ENCODE data around the gene CRIP3. TPM values are rescaled to one million over a fixed set of nuclear protein-coding genes. Genes with fewer than 3 reads are reported as not detected.
"Not testable (repeated sequence)": the region's sequence is repeated elsewhere in the genome, so short reads cannot be mapped to it uniquely, and the experiment has no call there.

Gene CRIP3
- total and polyA plus RNA-seq, 2 donors (not counting 3 experiments of a cell fraction or from before 2014, with no cell fraction given), result not detected

- peak; percentile 24 for DNase-seq (ENCODE audit: low read depth, low spot score)
- H3K4me3 ChIP-seq (replicated peaks in 1 of 3; ENCODE audit: insufficient read depth in 1 of 3, low read depth in 1 of 3, low read length in 3 of 3), result no peak overlapping the region
- peaks cover 8 to 15% of the 10 kb centered on the region in 2 experiments for H3K36me3 ChIP-seq (ENCODE audit: control insufficient read depth in 2 of 2, extremely low read depth in 1 of 2, insufficient read depth in 2 of 2, low read length in 2 of 2)
- no peaks in the 10 kb centered on the region for H3K9me1 ChIP-seq (replicated peaks; ENCODE audit: control insufficient read depth, extremely low read depth, insufficient read depth, low read length)
- peaks cover 7% of the 10 kb centered on the region for H3K4me1 ChIP-seq (ENCODE audit: control insufficient read depth, extremely low read depth, insufficient read depth, low read length)
- ChIA-PET POLR2A (no interaction called here), CTCF (interaction anchor here (0.6 to 2.8 kb wide), 6 partner anchors 11 to 151 kb away, joined by 4 to 10 read pairs (median 6); partner anchors contain the start of genes DNPH1 and ZNF318)
- dilution Hi-C loops (cut with MboI; ENCODE audit: extremely low pct_ligation_motif_present, low sequenced_read_pairs) (no loop called here), intact Hi-C loops (cut with micrococcal nuclease) (no loop called here)
- no peaks in the 10 kb centered on the region for H3K27me3 ChIP-seq (ENCODE audit: control insufficient read depth in 2 of 2, insufficient read depth in 2 of 2, low read length in 2 of 2)
- no peak for FAIRE-seq
- TF ChIP-seq CTCF (IDR thresholded peaks at IDR 0.05; ENCODE audit: extremely low read depth in 1 of 2, insufficient read depth in 1 of 2, low read depth in 1 of 2, low read length in 2 of 2) (peak in 1 of 2 donors; percentile 23), MAX (IDR thresholded peaks at IDR 0.05; ENCODE audit: insufficient read depth, insufficient read length) (no peak)
- no peaks in the 10 kb centered on the region for H3K9me3 ChIP-seq (replicated peaks; ENCODE audit: control insufficient read depth, insufficient read depth, low read length)
- no TSS peak for BruUV-seq (replicated peaks)
- no peaks in the 10 kb centered on the region for H3K79me2 ChIP-seq (ENCODE audit: control insufficient read depth, insufficient read depth, low read length)
- H2AFZ ChIP-seq (ENCODE audit: low read depth, low read length), result no peak overlapping the region
- H4K20me1 ChIP-seq (replicated peaks; ENCODE audit: control insufficient read depth, extremely low read depth, insufficient read depth, low read length), result no peaks in the 10 kb centered on the region
- H3K27ac ChIP-seq (ENCODE audit: insufficient read depth, low read depth, low read length), result no peak overlapping the region
- no peak overlapping the region for H3K9ac ChIP-seq (replicated peaks; ENCODE audit: extremely low read depth, insufficient read depth, low read length)
- H3K4me2 ChIP-seq (ENCODE audit: insufficient read depth, low read length), result peak overlapping the region; percentile 14
Measured at GRCh38 chr6:43355862-43356590, 47.4 kb upstream of the CRIP3 start.

- FAIRE-seq; H3K27me3 ChIP-seq (ENCODE audit: control insufficient read depth in 2 of 2, insufficient read depth in 2 of 2, low read length in 2 of 2); H3K4me3 ChIP-seq (replicated peaks in 1 of 3; ENCODE audit: insufficient read depth in 1 of 3, low read depth in 1 of 3, low read length in 3 of 3); DNase-seq (ENCODE audit: low read depth, low spot score); BruUV-seq (replicated peaks); H3K4me1 ChIP-seq (ENCODE audit: control insufficient read depth, extremely low read depth, insufficient read depth, low read length); H3K9ac ChIP-seq (replicated peaks; ENCODE audit: extremely low read depth, insufficient read depth, low read length); H3K4me2 ChIP-seq (ENCODE audit: insufficient read depth, low read length); intact Hi-C loops (cut with micrococcal nuclease); H3K9me1 ChIP-seq (replicated peaks; ENCODE audit: control insufficient read depth, extremely low read depth, insufficient read depth, low read length); dilution Hi-C loops (cut with MboI; ENCODE audit: extremely low pct_ligation_motif_present, low sequenced_read_pairs); H4K20me1 ChIP-seq (replicated peaks; ENCODE audit: control insufficient read depth, extremely low read depth, insufficient read depth, low read length); H3K79me2 ChIP-seq (ENCODE audit: control insufficient read depth, insufficient read depth, low read length); CTCF ChIA-PET; H2AFZ ChIP-seq (ENCODE audit: low read depth, low read length); H3K9me3 ChIP-seq (replicated peaks; ENCODE audit: control insufficient read depth, insufficient read depth, low read length); H3K27ac ChIP-seq (ENCODE audit: insufficient read depth, low read depth, low read length): not testable (repeated sequence)
- peaks cover 3 to 15% of the 10 kb centered on the region in 2 experiments for H3K36me3 ChIP-seq (ENCODE audit: control insufficient read depth in 2 of 2, extremely low read depth in 1 of 2, insufficient read depth in 2 of 2, low read length in 2 of 2)
- POLR2A ChIA-PET, result interaction anchor here (0.7 kb wide), 1 partner anchor 422 kb away, joined by 4 read pairs; no protein-coding TSS in a partner anchor
Measured at GRCh38 chr6:43351951-43352350, 43.3 kb upstream of the CRIP3 start.
